ENCODE results near the gene LRBA. TPM values are rescaled to one million over a fixed set of nuclear protein-coding genes. Genes with fewer than 3 reads are reported as not detected.

LRBA gene
- total RNA-seq, 3 donors from 2014 or later (not counting 1 experiment from before 2014, with no cell fraction given): 72.1 to 87.6 (median 83.1) TPM

DNA sequence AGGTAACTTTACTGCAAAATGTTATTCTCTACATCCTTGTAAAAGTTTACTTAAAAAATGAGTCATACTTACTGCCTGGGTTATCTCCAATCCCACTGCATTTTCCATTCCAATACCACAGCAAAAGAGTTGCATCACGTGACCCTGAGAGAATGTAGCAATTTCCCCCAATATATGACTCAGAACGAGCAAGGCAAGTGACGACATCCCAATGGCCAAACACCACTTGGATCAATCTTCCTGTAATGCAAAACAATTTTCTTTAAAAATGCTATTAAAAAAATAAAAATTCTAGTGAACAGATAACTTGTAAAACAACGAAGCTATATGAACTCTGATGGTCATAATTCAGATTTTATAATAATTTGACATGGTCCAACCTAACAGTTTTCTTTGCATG is 712.5 kb downstream of the LRBA start:
- DNase-seq: no peak
- WGBS (ENCODE audit: insufficient coverage): 68% methylated on average over 3 of the region's 4 CpGs
- Mint-ChIP-seq H3K4me1 (no peaks in the 10 kb centered on the region), H3K36me3 (no peaks in the 10 kb centered on the region), H3K9me3 (no peaks in the 10 kb centered on the region), H3K4me3 (no peak overlapping the region), H3K27me3 (ENCODE audit: low read depth in 2 of 2) (no peaks in the 10 kb centered on the region), H3K27ac (no peak overlapping the region)
- ATAC-seq: no peak
- intact Hi-C loops (cut with micrococcal nuclease): no loop called here
- no peaks in the 10 kb centered on the region for H3K36me3 ChIP-seq (ENCODE audit: control insufficient read depth, insufficient read depth, low read length)
- H3K4me1 ChIP-seq (ENCODE audit: control insufficient read depth, insufficient read depth, low read length): no peaks in the 10 kb centered on the region
- no peaks in the 10 kb centered on the region for H3K27me3 ChIP-seq (ENCODE audit: control insufficient read depth, insufficient read depth, low read length)
- no peak overlapping the region for H3K4me3 ChIP-seq (ENCODE audit: low read length)
- TF ChIP-seq, protein P1, sequence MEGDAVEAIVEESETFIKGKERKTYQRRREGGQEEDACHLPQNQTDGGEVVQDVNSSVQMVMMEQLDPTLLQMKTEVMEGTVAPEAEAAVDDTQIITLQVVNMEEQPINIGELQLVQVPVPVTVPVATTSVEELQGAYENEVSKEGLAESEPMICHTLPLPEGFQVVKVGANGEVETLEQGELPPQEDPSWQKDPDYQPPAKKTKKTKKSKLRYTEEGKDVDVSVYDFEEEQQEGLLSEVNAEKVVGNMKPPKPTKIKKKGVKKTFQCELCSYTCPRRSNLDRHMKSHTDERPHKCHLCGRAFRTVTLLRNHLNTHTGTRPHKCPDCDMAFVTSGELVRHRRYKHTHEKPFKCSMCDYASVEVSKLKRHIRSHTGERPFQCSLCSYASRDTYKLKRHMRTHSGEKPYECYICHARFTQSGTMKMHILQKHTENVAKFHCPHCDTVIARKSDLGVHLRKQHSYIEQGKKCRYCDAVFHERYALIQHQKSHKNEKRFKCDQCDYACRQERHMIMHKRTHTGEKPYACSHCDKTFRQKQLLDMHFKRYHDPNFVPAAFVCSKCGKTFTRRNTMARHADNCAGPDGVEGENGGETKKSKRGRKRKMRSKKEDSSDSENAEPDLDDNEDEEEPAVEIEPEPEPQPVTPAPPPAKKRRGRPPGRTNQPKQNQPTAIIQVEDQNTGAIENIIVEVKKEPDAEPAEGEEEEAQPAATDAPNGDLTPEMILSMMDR (IDR thresholded peaks at IDR 0.05): no peak
- H3K27ac ChIP-seq (ENCODE audit: low read length): no peak overlapping the region
- no peaks in the 10 kb centered on the region for H3K9me3 ChIP-seq (ENCODE audit: control insufficient read depth, insufficient read depth, low read length)

DNA sequence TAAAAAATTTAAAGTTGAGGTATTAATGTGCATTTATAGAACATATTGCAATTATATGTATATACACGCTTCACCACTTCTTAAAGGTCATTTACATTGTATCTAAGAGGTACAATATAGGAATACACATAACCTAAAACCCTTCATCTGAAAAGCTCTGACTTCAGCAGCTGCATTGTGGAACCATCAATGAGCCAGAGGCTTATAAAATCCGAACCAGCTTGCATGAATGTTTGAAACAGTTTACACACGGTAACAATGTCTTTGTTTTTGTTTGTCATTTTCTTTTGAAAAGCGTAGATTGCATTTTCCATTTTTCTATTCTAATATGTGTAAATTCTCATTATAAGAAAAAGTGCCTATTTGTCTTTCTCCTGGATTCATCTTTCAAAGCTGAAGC is 715.3 kb downstream of the LRBA start:
- Mint-ChIP-seq H3K9me3 (no peaks in the 10 kb centered on the region), H3K4me3 (no peak overlapping the region), H3K36me3 (no peaks in the 10 kb centered on the region), H3K27me3 (ENCODE audit: low read depth in 2 of 2) (no peaks in the 10 kb centered on the region), H3K27ac (no peak overlapping the region), H3K4me1 (no peaks in the 10 kb centered on the region)
- Histone ChIP-seq H3K27ac (ENCODE audit: low read length) (no peak overlapping the region), H3K27me3 (ENCODE audit: control insufficient read depth, insufficient read depth, low read length) (no peaks in the 10 kb centered on the region), H3K4me3 (ENCODE audit: low read length) (no peak overlapping the region), H3K36me3 (ENCODE audit: control insufficient read depth, insufficient read depth, low read length) (no peaks in the 10 kb centered on the region), H3K4me1 (ENCODE audit: control insufficient read depth, insufficient read depth, low read length) (no peaks in the 10 kb centered on the region), H3K9me3 (ENCODE audit: control insufficient read depth, insufficient read depth, low read length) (no peaks in the 10 kb centered on the region)
- DNase-seq (no peak), ATAC-seq (no peak)
- intact Hi-C loops (cut with micrococcal nuclease): no loop called here
- TF ChIP-seq, protein P1 (IDR thresholded peaks at IDR 0.05): no peak
- WGBS (ENCODE audit: insufficient coverage): 92% methylated on average over 1 of the region's 4 CpGs

DNA sequence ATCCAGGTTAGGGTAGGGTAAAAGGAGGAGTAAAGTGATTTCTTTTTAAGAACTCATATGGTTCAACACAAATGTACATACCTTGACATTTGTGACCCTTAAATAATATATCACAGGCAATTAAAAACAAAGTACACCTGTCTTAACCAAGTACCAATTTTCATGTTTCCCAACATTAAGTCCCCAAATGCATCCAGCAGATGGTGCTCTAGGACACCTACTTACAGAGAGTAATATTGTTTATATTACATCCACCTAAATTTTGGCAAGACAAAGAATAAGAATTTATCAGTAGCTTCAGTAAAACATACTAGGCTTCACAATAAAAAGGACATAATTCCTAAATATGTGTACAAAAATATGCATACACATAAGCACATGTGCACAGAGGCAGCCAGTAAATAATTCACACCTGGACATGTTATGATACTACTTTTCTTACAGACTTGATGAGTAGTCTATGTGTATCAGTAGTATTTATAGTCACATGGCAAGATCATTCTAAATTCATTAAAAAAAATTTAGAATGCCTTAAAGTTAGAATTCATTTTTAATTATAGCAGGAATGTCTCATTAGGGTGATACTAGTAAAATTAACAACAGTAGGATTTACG is 717.1 kb downstream of the LRBA start:
- Histone ChIP-seq H3K4me3 (ENCODE audit: low read length) (no peak overlapping the region), H3K9me3 (ENCODE audit: control insufficient read depth, insufficient read depth, low read length) (no peaks in the 10 kb centered on the region), H3K27ac (ENCODE audit: low read length) (no peak overlapping the region), H3K4me1 (ENCODE audit: control insufficient read depth, insufficient read depth, low read length) (no peaks in the 10 kb centered on the region), H3K36me3 (ENCODE audit: control insufficient read depth, insufficient read depth, low read length) (no peaks in the 10 kb centered on the region), H3K27me3 (ENCODE audit: control insufficient read depth, insufficient read depth, low read length) (no peaks in the 10 kb centered on the region)
- Mint-ChIP-seq H3K27me3 (ENCODE audit: low read depth in 2 of 2) (no peaks in the 10 kb centered on the region), H3K4me3 (no peak overlapping the region), H3K27ac (no peak overlapping the region), H3K36me3 (no peaks in the 10 kb centered on the region), H3K9me3 (no peaks in the 10 kb centered on the region), H3K4me1 (no peaks in the 10 kb centered on the region)
- intact Hi-C loops (cut with micrococcal nuclease): loop anchor here (1.0 kb wide), 1 partner anchor 569 kb away; no protein-coding TSS in a partner anchor
- DNase-seq (peak in 1 of 2 donors; percentile 47), ATAC-seq (no peak)
- WGBS (ENCODE audit: insufficient coverage): 83% methylated on average over 1 of the region's 1 CpG
- TF ChIP-seq, protein P1 (IDR thresholded peaks at IDR 0.05): peak; percentile 48

DNA sequence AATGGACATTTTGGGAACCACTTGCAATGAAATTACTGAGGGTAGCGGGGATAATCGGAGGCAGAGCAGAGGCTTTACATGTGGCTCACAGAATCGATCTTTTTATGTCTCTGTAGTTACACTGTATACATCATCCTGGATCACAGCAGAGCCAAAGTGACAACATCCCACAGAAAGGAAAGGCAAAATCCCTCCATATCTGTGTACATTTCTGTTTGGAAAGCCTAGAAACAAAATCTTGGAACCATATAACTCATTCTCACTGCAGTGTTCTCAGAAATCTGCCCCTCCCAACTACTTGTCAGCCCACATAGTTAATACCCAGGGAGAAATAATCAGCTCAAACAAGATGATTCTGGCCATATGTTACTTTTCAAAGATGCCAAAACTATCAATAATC is 725.2 kb downstream of the LRBA start:
- no peaks in the 10 kb centered on the region for H3K9me3 ChIP-seq (ENCODE audit: control insufficient read depth, insufficient read depth, low read length)
- H3K4me1 Mint-ChIP-seq: no peaks in the 10 kb centered on the region
- no peak overlapping the region for H3K27ac ChIP-seq (ENCODE audit: low read length)
- DNase-seq: no peak
- H3K27me3 ChIP-seq (ENCODE audit: control insufficient read depth, insufficient read depth, low read length): no peaks in the 10 kb centered on the region
- no peaks in the 10 kb centered on the region for H3K9me3 Mint-ChIP-seq
- H3K27me3 Mint-ChIP-seq (ENCODE audit: low read depth in 2 of 2): no peaks in the 10 kb centered on the region
- TF ChIP-seq, protein P1 (IDR thresholded peaks at IDR 0.05): no peak
- no peak overlapping the region for H3K4me3 Mint-ChIP-seq
- intact Hi-C loops (cut with micrococcal nuclease): no loop called here
- no peaks in the 10 kb centered on the region for H3K4me1 ChIP-seq (ENCODE audit: control insufficient read depth, insufficient read depth, low read length)
- WGBS (ENCODE audit: insufficient coverage): 90% methylated on average over 3 of the region's 3 CpGs
- H3K36me3 Mint-ChIP-seq: no peaks in the 10 kb centered on the region
- H3K4me3 ChIP-seq (ENCODE audit: low read length): no peak overlapping the region
- peaks cover 2% of the 10 kb centered on the region for H3K36me3 ChIP-seq (ENCODE audit: control insufficient read depth, insufficient read depth, low read length)
- no peak overlapping the region for H3K27ac Mint-ChIP-seq
- no peak for ATAC-seq

All from natural killer cell (primary cell).